Esophagus muscularis mucosa (tissue), 4 donors: ENCODE measurements around the gene ASIC2. TPM values are rescaled to one million over a fixed set of nuclear protein-coding genes. Genes with fewer than 3 reads are reported as not detected.

Experiments used
- DNase-seq: peaks from one replicate; pipeline ENCODE4 v3.0.0-alpha.2; 2017; ENCODE audit errors: extremely low spot score
- H3K27ac ChIP-seq, 4 donors: fragments of 200-600 bp; sonication (generic); replicated peaks in 1 of 4; 1 replicate in 3 of 4; 2 replicates in 1 of 4; pipeline ENCODE4 v1.5.1; 2016 to 2019; ENCODE audit warnings: mild to moderate bottlenecking in 1 of 4
- H3K27me3 ChIP-seq, 4 donors: fragments of 200-600 bp; sonication (generic); one replicate each; pipeline versions ENCODE4 v1.5.1 to v1.6.0; 2016 to 2019
- H3K36me3 ChIP-seq, 4 donors: fragments of 200-600 bp; sonication (generic); one replicate each; pipeline ENCODE4 v1.5.1; 2016 to 2019
- H3K4me1 ChIP-seq, 4 donors: fragments of 200-600 bp; sonication (generic); one replicate each; pipeline ENCODE4 v1.5.1; 2016 to 2019
- H3K4me3 ChIP-seq, 4 donors: fragments of 200-600 bp; sonication (generic); 1 replicate in 2 of 4; 2 replicates in 2 of 4; pipeline ENCODE4 v1.5.1; 2016 to 2019; ENCODE audit warnings: mild to moderate bottlenecking in 4 of 4, moderate library complexity in 1 of 4
- H3K9me3 ChIP-seq, 4 donors: fragments of 200-600 bp; sonication (generic); 1 replicate in 3 of 4; 2 replicates in 1 of 4; pipeline ENCODE4 v1.5.1; 2016 to 2019
- EP300 ChIP-seq: sonication (generic); formaldehyde crosslinking; IDR thresholded peaks from one replicate; pipeline ENCODE4 v1.6.1; 2017; ENCODE audit warnings: antibody characterized with exemption
- POLR2A ChIP-seq: fragments of 450-650 bp; IDR thresholded peaks from one replicate; pipeline ENCODE4 v1.6.1; 2017; ENCODE audit warnings: antibody characterized with exemption, moderate library complexity, mild to moderate bottlenecking, low read depth
- POLR2AphosphoS5 ChIP-seq, 2 donors: sonication (generic); formaldehyde crosslinking; IDR thresholded peaks; one replicate each; pipeline ENCODE4 v1.6.1; 2017; ENCODE audit warnings: antibody characterized with exemption in 2 of 2
- WGBS: methylation state at CpG from one replicate; pipeline ENCODE4 v1.1.5; 2018; 5-methylcytosine and 5-hydroxymethylcytosine counted together
- intact Hi-C: fragments of 100-400 bp; cut with DNase I; formaldehyde crosslinking; loops from one replicate; pipeline ENCODE4 v1.15.1; 2023
- total RNA-seq, 4 donors: library from RNA; depleted of rRNA; stranded (reverse); fragments of >200 nt; gene quantifications; one replicate each; pipeline versions ENCODE4 v1.1.0 to v1.2.1, GENCODE V29; 2016
- TF ChIP-seq, protein P1 (sequence below), 3 experiments: fragments of 200-600 bp in 2 of 3; fragments of 450-650 bp in 1 of 3; sonication (generic) in 2 of 3; IDR thresholded peaks; one replicate each; pipeline ENCODE4 v1.5.1; 2017 to 2019; ENCODE audit warnings: antibody characterized with exemption in 3 of 3, mild to moderate bottlenecking in 2 of 3, moderate library complexity in 1 of 3

ASIC2 gene
- total RNA-seq, 4 donors from 2014 or later, result 0.13 TPM; not detected in 3

DNA sequence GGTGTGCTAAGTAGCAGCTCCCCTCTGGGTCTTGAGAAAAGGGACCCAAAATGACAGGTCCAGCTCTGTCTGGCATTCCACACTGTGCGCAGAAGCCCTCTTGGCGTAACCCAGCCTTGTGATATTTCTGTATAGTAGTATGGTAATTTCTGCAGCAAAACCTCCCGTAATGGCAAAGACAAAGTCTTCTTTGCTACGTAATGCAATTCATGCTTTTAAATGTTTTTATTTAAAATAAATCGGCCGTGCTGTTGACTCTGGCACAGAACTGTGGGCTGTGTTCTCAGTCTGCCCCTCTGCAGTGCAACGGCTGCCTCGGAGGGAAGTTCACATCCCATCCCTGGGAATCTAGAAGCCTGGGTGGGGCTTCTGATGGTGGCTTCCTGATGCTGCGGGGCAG, 75.2 kb downstream of the ASIC2 start:
- Histone ChIP-seq H3K27ac (no peak overlapping the region), H3K36me3 (no peaks in the 10 kb centered on the region), H3K9me3 (no peaks in the 10 kb centered on the region), H3K4me1 (peaks cover 0 to 6% (median 0%) of the 10 kb centered on the region in 4 donors), H3K27me3 (peaks cover 0 to 27% (median 0%) of the 10 kb centered on the region in 4 donors), H3K4me3 (no peak overlapping the region)
- intact Hi-C loops, result no loop called here
- no peak for TF ChIP-seq POLR2A
- no peak for TF ChIP-seq POLR2AphosphoS5 (IDR thresholded peaks at IDR 0.05)
- TF ChIP-seq, protein P1, sequence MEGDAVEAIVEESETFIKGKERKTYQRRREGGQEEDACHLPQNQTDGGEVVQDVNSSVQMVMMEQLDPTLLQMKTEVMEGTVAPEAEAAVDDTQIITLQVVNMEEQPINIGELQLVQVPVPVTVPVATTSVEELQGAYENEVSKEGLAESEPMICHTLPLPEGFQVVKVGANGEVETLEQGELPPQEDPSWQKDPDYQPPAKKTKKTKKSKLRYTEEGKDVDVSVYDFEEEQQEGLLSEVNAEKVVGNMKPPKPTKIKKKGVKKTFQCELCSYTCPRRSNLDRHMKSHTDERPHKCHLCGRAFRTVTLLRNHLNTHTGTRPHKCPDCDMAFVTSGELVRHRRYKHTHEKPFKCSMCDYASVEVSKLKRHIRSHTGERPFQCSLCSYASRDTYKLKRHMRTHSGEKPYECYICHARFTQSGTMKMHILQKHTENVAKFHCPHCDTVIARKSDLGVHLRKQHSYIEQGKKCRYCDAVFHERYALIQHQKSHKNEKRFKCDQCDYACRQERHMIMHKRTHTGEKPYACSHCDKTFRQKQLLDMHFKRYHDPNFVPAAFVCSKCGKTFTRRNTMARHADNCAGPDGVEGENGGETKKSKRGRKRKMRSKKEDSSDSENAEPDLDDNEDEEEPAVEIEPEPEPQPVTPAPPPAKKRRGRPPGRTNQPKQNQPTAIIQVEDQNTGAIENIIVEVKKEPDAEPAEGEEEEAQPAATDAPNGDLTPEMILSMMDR (IDR thresholded peaks at IDR 0.05), result no peak
- TF ChIP-seq EP300, result no peak
- DNase-seq, result no peak
- 73% methylated on average over 9 of the region's 9 CpGs for WGBS

DNA sequence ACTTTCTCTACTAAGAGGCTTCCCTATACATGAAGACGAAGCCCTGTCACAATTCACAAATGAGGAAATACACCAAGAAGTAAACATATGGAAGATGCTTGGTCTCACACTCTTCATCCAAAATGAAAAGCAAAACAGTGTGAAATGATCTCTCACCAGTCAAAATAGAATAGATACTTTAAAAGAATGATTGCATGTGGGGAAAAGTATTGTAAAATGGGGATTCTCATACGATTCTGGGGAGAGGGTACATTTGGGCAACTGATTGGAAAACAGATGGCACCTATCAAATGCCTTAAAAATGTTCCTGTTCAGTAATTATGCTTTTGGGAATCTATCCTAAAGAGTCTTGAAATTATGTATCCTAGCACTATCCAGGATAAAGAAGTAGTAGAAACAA, 78.1 kb downstream of the ASIC2 start:
- H3K4me3 ChIP-seq, result no peak overlapping the region

DNA sequence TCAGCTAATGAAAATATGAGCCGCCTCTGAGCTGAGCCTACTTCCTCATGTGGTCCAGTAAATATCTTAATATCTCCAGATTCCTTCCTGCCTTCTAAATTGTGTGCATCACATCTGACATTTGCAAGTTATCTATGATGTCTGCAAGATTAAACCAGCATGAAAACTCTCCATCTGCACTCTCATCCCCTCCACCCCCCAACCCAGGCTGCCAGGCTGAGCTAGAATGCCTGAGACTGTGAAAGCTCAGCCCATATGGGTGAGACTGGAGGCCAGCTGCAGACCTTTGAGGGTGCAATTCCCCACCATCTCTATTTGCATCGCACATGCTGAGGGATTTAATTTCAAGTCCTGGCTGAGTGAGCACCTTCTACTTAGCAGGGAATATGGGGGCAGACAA, 82.8 kb downstream of the ASIC2 start:
- peaks cover 0 to 48% (median 0%) of the 10 kb centered on the region in 4 donors for H3K27me3 ChIP-seq
- H3K36me3 ChIP-seq, result no peaks in the 10 kb centered on the region
- TF ChIP-seq EP300, result no peak
- TF ChIP-seq, protein P1 (IDR thresholded peaks at IDR 0.05), result no peak
- TF ChIP-seq POLR2A, result no peak
- no peak for TF ChIP-seq POLR2AphosphoS5 (IDR thresholded peaks at IDR 0.05)
- H3K9me3 ChIP-seq, result peaks cover 0 to 3% (median 0%) of the 10 kb centered on the region in 4 donors
- WGBS, result 69% methylated on average over 2 of the region's 2 CpGs
- DNase-seq, result no peak
- H3K27ac ChIP-seq, result no peak overlapping the region
- H3K4me3 ChIP-seq, result no peak overlapping the region
- no peaks in the 10 kb centered on the region for H3K4me1 ChIP-seq
- intact Hi-C loops, result no loop called here

More for the DNA sequence above, 78.1 kb downstream of the ASIC2 start:
- no peak for DNase-seq
- intact Hi-C loops, result no loop called here
- 59% methylated on average over 2 of the region's 2 CpGs for WGBS
- Histone ChIP-seq H3K27me3 (peaks cover 0 to 46% (median 0%) of the 10 kb centered on the region in 4 donors), H3K4me1 (peaks cover 0 to 6% (median 0%) of the 10 kb centered on the region in 4 donors), H3K9me3 (peaks cover 0 to 3% (median 0%) of the 10 kb centered on the region in 4 donors), H3K36me3 (no peaks in the 10 kb centered on the region), H3K27ac (no peak overlapping the region)
- no peak for TF ChIP-seq POLR2AphosphoS5 (IDR thresholded peaks at IDR 0.05)
- TF ChIP-seq, protein P1 (IDR thresholded peaks at IDR 0.05), result no peak
- no peak for TF ChIP-seq EP300
- TF ChIP-seq POLR2A, result no peak

DNA sequence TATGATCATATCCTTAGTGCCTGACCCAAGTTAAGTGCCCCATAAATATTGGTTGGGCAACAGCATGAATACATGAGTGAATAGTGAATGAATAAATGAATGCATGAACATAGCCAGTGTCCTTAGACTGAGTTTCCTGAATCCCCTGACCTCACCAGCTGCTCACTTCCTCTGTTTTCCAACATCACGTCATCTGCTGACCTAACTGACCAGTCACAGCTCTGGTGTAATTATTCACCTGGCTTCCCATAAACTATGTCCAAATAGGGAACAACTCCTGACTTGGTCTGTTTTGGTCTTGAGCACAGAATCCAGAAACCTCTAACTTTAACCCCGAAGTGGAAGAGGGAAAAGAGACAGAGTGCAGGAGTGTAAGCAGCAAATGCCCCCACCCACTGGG, 83.4 kb downstream of the ASIC2 start:
- no peaks in the 10 kb centered on the region for H3K36me3 ChIP-seq

More for the DNA sequence above, 83.4 kb downstream of the ASIC2 start:
- no peak overlapping the region for H3K27ac ChIP-seq
- intact Hi-C loops, result no loop called here
- TF ChIP-seq POLR2A (no peak), EP300 (no peak), POLR2AphosphoS5 (IDR thresholded peaks at IDR 0.05) (no peak)
- TF ChIP-seq, protein P1 (IDR thresholded peaks at IDR 0.05), result no peak
- peaks cover 0 to 47% (median 0%) of the 10 kb centered on the region in 4 donors for H3K27me3 ChIP-seq
- WGBS, result 0% methylated on average over 2 of the region's 2 CpGs
- H3K4me1 ChIP-seq, result no peaks in the 10 kb centered on the region
- no peak for DNase-seq
- no peak overlapping the region for H3K4me3 ChIP-seq
- H3K9me3 ChIP-seq, result peaks cover 0 to 3% (median 0%) of the 10 kb centered on the region in 4 donors
